ENCODE measurements around the gene FAR2.
"Not testable (repeated sequence)": the region's sequence is repeated elsewhere in the genome, so short reads cannot be mapped to it uniquely, and the experiment has no call there.

The FAR2 gene

GRCh38 chr12:29290475-29290874 lies 141.4 kb downstream of the FAR2 start:
- H2BK15ac ChIP-seq (ENCODE audit: low read depth, poor library complexity, severe bottlenecking); H2BK12ac ChIP-seq (ENCODE audit: low read length in 2 of 2); H3K9ac ChIP-seq (ENCODE audit: low read length); H3K4me3 ChIP-seq (ENCODE audit: insufficient read depth in 1 of 2, low read depth in 1 of 2, low read length in 2 of 2); H2AK5ac ChIP-seq (ENCODE audit: low read length, severe bottlenecking); H3K14ac ChIP-seq (ENCODE audit: low read length in 2 of 2); H3K4ac ChIP-seq (ENCODE audit: low read depth in 1 of 2, low read length in 2 of 2); DNase-seq; H3K4me1 ChIP-seq (ENCODE audit: control insufficient read depth, insufficient read depth, low read depth, low read length); H3K27ac ChIP-seq (ENCODE audit: low read length, poor library complexity, severe bottlenecking); H2AFZ ChIP-seq (ENCODE audit: low read depth, low read length); H3K23ac ChIP-seq (ENCODE audit: low read length in 2 of 2); H2BK5ac ChIP-seq (ENCODE audit: low read depth, low read length, poor library complexity, severe bottlenecking); H3K36me3 ChIP-seq (ENCODE audit: control insufficient read depth in 1 of 2, insufficient read depth in 2 of 2, low read depth in 1 of 2, low read length in 2 of 2); H4K91ac ChIP-seq (ENCODE audit: low read length); H3K18ac ChIP-seq (ENCODE audit: low read depth in 1 of 2, low read length in 2 of 2); H3K27me3 ChIP-seq (ENCODE audit: control insufficient read depth in 1 of 2, insufficient read depth in 1 of 2, low read length in 2 of 2); H3K9me3 ChIP-seq (ENCODE audit: control insufficient read depth, low read length); H3K79me1 ChIP-seq (replicated peaks; ENCODE audit: low read length, poor library complexity, severe bottlenecking); H3K4me2 ChIP-seq (ENCODE audit: low read length, poor library complexity, severe bottlenecking); H2BK120ac ChIP-seq (ENCODE audit: low read depth, low read length); H4K8ac ChIP-seq (ENCODE audit: low read length): not testable (repeated sequence)

DNA sequence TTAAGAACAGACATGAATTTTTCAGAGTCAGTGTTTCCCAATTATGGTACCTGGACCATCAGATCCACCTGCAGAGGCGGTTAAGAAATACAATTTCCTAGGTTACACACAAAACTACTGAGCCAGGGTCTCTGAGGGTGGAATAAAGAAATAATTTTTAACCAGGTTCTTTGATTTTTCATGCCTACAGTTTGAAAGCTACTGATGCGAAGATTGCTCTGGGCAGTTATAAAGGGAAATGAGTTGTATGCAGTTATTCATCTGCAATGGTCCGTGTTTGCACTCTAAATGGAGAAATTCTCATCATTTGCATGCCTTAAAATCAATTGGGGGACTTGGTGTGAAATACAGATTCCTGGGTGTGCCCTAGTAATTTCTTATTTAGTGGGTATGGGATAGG lies 142.1 kb downstream of the FAR2 start:
- Histone ChIP-seq H2BK5ac (ENCODE audit: low read depth, low read length, poor library complexity, severe bottlenecking) (no peak overlapping the region), H3K4me1 (ENCODE audit: control insufficient read depth, insufficient read depth, low read depth, low read length) (no peaks in the 10 kb centered on the region), H3K36me3 (ENCODE audit: control insufficient read depth in 1 of 2, insufficient read depth in 2 of 2, low read depth in 1 of 2, low read length in 2 of 2) (no peaks in the 10 kb centered on the region), H3K79me1 (replicated peaks; ENCODE audit: low read length, poor library complexity, severe bottlenecking) (no peaks in the 10 kb centered on the region), H2AFZ (ENCODE audit: low read depth, low read length) (no peak overlapping the region), H3K4ac (ENCODE audit: low read depth in 1 of 2, low read length in 2 of 2) (no peak overlapping the region), H2AK5ac (ENCODE audit: low read length, severe bottlenecking) (no peak overlapping the region), H2BK12ac (ENCODE audit: low read length in 2 of 2) (no peak overlapping the region), H3K4me3 (ENCODE audit: insufficient read depth in 1 of 2, low read depth in 1 of 2, low read length in 2 of 2) (no peak overlapping the region), H3K4me2 (ENCODE audit: low read length, poor library complexity, severe bottlenecking) (no peak overlapping the region), H3K27me3 (ENCODE audit: control insufficient read depth in 1 of 2, insufficient read depth in 1 of 2, low read length in 2 of 2) (no peaks in the 10 kb centered on the region), H3K23ac (ENCODE audit: low read length in 2 of 2) (no peak overlapping the region), H3K18ac (ENCODE audit: low read depth in 1 of 2, low read length in 2 of 2) (no peak overlapping the region), H3K14ac (ENCODE audit: low read length in 2 of 2) (no peak overlapping the region), H4K8ac (ENCODE audit: low read length) (no peak overlapping the region), H3K27ac (ENCODE audit: low read length, poor library complexity, severe bottlenecking) (no peak overlapping the region), H4K91ac (ENCODE audit: low read length) (no peak overlapping the region), H3K9ac (ENCODE audit: low read length) (no peak overlapping the region), H2BK15ac (ENCODE audit: low read depth, poor library complexity, severe bottlenecking) (no peak overlapping the region), H3K9me3 (ENCODE audit: control insufficient read depth, low read length) (no peaks in the 10 kb centered on the region), H2BK120ac (ENCODE audit: low read depth, low read length) (no peak overlapping the region)
- 98% methylated on average over 2 of the region's 3 CpGs for WGBS
- no peak for DNase-seq

DNA sequence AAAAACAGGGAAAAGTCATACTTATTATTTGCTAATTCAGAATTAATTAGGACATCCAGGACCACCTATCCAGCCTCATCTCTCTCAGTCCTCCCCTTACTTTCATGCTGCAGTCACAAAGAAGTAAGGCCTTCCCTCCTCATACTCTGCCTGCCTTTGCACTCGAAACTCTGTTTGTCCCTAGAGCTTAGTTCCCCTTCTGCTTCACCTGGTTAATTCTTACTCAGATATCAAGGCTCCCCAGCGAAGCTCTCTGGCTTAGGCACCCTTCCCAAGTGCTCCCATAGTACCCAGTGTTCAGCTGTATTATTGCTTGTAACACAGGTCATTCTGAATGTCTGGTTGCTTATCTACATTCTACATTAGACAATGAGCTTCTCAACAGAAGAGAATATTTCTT lies 150.6 kb downstream of the FAR2 start:
- Histone ChIP-seq H3K79me1 (replicated peaks; ENCODE audit: low read length, poor library complexity, severe bottlenecking) (peaks cover 1% of the 10 kb centered on the region), H3K4me2 (ENCODE audit: low read length, poor library complexity, severe bottlenecking) (no peak overlapping the region), H2BK5ac (ENCODE audit: low read depth, low read length, poor library complexity, severe bottlenecking) (no peak overlapping the region), H3K4me1 (ENCODE audit: control insufficient read depth, insufficient read depth, low read depth, low read length) (no peaks in the 10 kb centered on the region), H2BK12ac (ENCODE audit: low read length in 2 of 2) (no peak overlapping the region), H3K4me3 (ENCODE audit: insufficient read depth in 1 of 2, low read depth in 1 of 2, low read length in 2 of 2) (no peak overlapping the region), H3K9me3 (ENCODE audit: control insufficient read depth, low read length) (no peaks in the 10 kb centered on the region), H3K27ac (ENCODE audit: low read length, poor library complexity, severe bottlenecking) (no peak overlapping the region), H2AFZ (ENCODE audit: low read depth, low read length) (no peak overlapping the region), H3K23ac (ENCODE audit: low read length in 2 of 2) (no peak overlapping the region), H4K8ac (ENCODE audit: low read length) (no peak overlapping the region), H3K14ac (ENCODE audit: low read length in 2 of 2) (no peak overlapping the region), H2AK5ac (ENCODE audit: low read length, severe bottlenecking) (no peak overlapping the region), H2BK120ac (ENCODE audit: low read depth, low read length) (no peak overlapping the region), H3K18ac (ENCODE audit: low read depth in 1 of 2, low read length in 2 of 2) (no peak overlapping the region), H2BK15ac (ENCODE audit: low read depth, poor library complexity, severe bottlenecking) (no peak overlapping the region), H3K9ac (ENCODE audit: low read length) (no peak overlapping the region), H3K27me3 (ENCODE audit: control insufficient read depth in 1 of 2, insufficient read depth in 1 of 2, low read length in 2 of 2) (no peaks in the 10 kb centered on the region), H3K36me3 (ENCODE audit: control insufficient read depth in 1 of 2, insufficient read depth in 2 of 2, low read depth in 1 of 2, low read length in 2 of 2) (peaks cover 0 to 3% of the 10 kb centered on the region in 2 experiments), H4K91ac (ENCODE audit: low read length) (no peak overlapping the region), H3K4ac (ENCODE audit: low read depth in 1 of 2, low read length in 2 of 2) (no peak overlapping the region)
- WGBS = 97% methylated on average over 2 of the region's 2 CpGs
- DNase-seq = no peak

DNA sequence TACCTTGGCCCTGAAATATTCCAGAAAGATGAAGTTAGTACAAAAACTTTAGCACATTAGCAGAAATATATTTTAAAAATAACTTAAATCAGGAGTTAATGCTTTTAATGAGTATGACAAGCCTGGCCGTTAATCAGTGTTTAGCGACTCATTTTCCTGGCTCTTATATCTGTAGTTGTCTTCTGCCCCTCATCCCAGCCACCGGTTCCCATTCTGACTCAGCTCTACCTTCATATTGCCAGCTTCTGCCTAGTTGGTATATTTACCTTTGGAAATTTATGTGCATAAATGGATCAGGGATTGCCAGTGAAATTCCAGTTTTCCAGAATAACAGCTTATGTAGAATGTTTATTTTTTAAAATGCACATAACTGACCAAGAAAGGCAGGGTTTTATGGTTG lies 152.0 kb downstream of the FAR2 start:
- Histone ChIP-seq H3K4me1 (ENCODE audit: control insufficient read depth, insufficient read depth, low read depth, low read length) (no peaks in the 10 kb centered on the region), H2BK5ac (ENCODE audit: low read depth, low read length, poor library complexity, severe bottlenecking) (no peak overlapping the region), H2BK12ac (ENCODE audit: low read length in 2 of 2) (no peak overlapping the region), H2BK15ac (ENCODE audit: low read depth, poor library complexity, severe bottlenecking) (no peak overlapping the region), H3K27me3 (ENCODE audit: control insufficient read depth in 1 of 2, insufficient read depth in 1 of 2, low read length in 2 of 2) (no peaks in the 10 kb centered on the region), H3K14ac (ENCODE audit: low read length in 2 of 2) (no peak overlapping the region), H4K91ac (ENCODE audit: low read length) (no peak overlapping the region), H2AFZ (ENCODE audit: low read depth, low read length) (no peak overlapping the region), H3K23ac (ENCODE audit: low read length in 2 of 2) (no peak overlapping the region), H3K4me2 (ENCODE audit: low read length, poor library complexity, severe bottlenecking) (no peak overlapping the region), H2BK120ac (ENCODE audit: low read depth, low read length) (no peak overlapping the region), H3K79me1 (replicated peaks; ENCODE audit: low read length, poor library complexity, severe bottlenecking) (peaks cover 1% of the 10 kb centered on the region), H4K8ac (ENCODE audit: low read length) (no peak overlapping the region), H3K4me3 (ENCODE audit: insufficient read depth in 1 of 2, low read depth in 1 of 2, low read length in 2 of 2) (no peak overlapping the region), H3K18ac (ENCODE audit: low read depth in 1 of 2, low read length in 2 of 2) (no peak overlapping the region), H3K36me3 (ENCODE audit: control insufficient read depth in 1 of 2, insufficient read depth in 2 of 2, low read depth in 1 of 2, low read length in 2 of 2) (peaks cover 0 to 3% of the 10 kb centered on the region in 2 experiments), H3K4ac (ENCODE audit: low read depth in 1 of 2, low read length in 2 of 2) (no peak overlapping the region), H2AK5ac (ENCODE audit: low read length, severe bottlenecking) (no peak overlapping the region), H3K9ac (ENCODE audit: low read length) (no peak overlapping the region), H3K27ac (ENCODE audit: low read length, poor library complexity, severe bottlenecking) (no peak overlapping the region), H3K9me3 (ENCODE audit: control insufficient read depth, low read length) (no peaks in the 10 kb centered on the region)
- WGBS = 82% methylated on average over 3 of the region's 3 CpGs
- no peak for DNase-seq

All from mesenchymal stem cell (in vitro differentiated cells and primary cell).